ENCODE measurements around the gene CD101. TPM values are rescaled to one million over a fixed set of nuclear protein-coding genes. Genes with fewer than 3 reads are reported as not detected.

CD101 gene
- total RNA-seq, 1 experiment from 2014 or later = 1.2 TPM

DNA sequence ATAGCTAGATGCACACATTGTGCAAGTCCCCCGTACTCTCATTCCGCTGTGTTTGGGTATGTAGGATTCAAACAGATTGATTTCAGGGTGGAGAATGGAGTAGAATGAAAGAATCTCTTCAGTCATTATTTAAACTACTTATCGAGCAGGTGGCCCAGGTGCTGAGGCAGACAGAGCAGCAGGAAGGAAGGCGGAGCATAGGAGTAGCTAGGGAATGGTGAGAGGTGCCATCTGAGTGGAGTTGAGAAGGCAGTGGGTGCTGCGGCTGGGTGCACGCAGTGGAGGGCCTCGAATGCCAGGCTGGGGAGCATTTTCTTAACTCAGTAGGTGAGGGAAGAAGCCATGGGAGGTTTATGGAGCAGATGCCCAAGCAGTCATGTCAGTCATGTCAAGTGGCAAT, 45.2 kb upstream of the CD101 start:
- no peak overlapping the region for H3K4me3 ChIP-seq (replicated peaks in 1 of 2; ENCODE audit: low read depth in 1 of 2, low read length in 2 of 2)
- ChIA-PET CTCF (no interaction called here), POLR2A (no interaction called here), RAD21 (ENCODE audit: low non-redundant PET in 1 of 2, low total read pairs in 2 of 2, uncharacterized antibody in 2 of 2, unreplicated experiment in 2 of 2) (no interaction called here)
- no peaks in the 10 kb centered on the region for H4K20me1 ChIP-seq (ENCODE audit: insufficient read depth)
- no peaks in the 10 kb centered on the region for H3K27me3 ChIP-seq (ENCODE audit: insufficient read depth, low read length)
- no peak overlapping the region for H3K27ac ChIP-seq (ENCODE audit: low read depth, low read length)
- H3K9me3 ChIP-seq (ENCODE audit: control insufficient read depth in 1 of 2, insufficient read depth in 1 of 2, low read depth in 1 of 2, low read length in 2 of 2) = no peaks in the 10 kb centered on the region
- TF ChIP-seq EGR1 (IDR thresholded peaks at IDR 0.05; ENCODE audit: low read depth) = no peak
- no peak for TF ChIP-seq ZBTB33 (IDR thresholded peaks at IDR 0.05; ENCODE audit: extremely low read depth, insufficient replicate concordance, low read length)
- no peak for TF ChIP-seq MAX (IDR thresholded peaks at IDR 0.05)
- TF ChIP-seq, protein P1, sequence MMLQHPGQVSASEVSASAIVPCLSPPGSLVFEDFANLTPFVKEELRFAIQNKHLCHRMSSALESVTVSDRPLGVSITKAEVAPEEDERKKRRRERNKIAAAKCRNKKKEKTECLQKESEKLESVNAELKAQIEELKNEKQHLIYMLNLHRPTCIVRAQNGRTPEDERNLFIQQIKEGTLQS (IDR thresholded peaks at IDR 0.05) = no peak
- no peak for TF ChIP-seq CTCF (IDR thresholded peaks at IDR 0.05 in 2 of 3, conservative IDR thresholded peaks at IDR 0.05 in 1 of 3; ENCODE audit: borderline replicate concordance in 1 of 3, insufficient read depth in 1 of 3, low read depth in 2 of 3, low read length in 2 of 3)
- no peak for TF ChIP-seq SP1 (IDR thresholded peaks at IDR 0.05; ENCODE audit: low read depth)
- TF ChIP-seq POLR2AphosphoS5 (IDR thresholded peaks at IDR 0.05; ENCODE audit: low read depth, low read length) = no peak
- no peak for TF ChIP-seq CBX3 (IDR thresholded peaks at IDR 0.05; ENCODE audit: low read depth)
- no peak for TF ChIP-seq JUND (IDR thresholded peaks at IDR 0.05)
- no peak for TF ChIP-seq TCF7L2 (IDR thresholded peaks at IDR 0.05; ENCODE audit: borderline replicate concordance, extremely low read depth, insufficient read depth, insufficient read length)
- TF ChIP-seq ZNF274 (IDR thresholded peaks at IDR 0.05; ENCODE audit: low read depth, low read length) = no peak
- TF ChIP-seq CEBPB (IDR thresholded peaks at IDR 0.05; ENCODE audit: low read depth) = no peak
- no peak for TF ChIP-seq YY1 (IDR thresholded peaks at IDR 0.05; ENCODE audit: extremely low read depth, insufficient replicate concordance, low read depth, low read length)
- no peak for TF ChIP-seq ZFX (IDR thresholded peaks at IDR 0.05)
- TF ChIP-seq, protein P2, sequence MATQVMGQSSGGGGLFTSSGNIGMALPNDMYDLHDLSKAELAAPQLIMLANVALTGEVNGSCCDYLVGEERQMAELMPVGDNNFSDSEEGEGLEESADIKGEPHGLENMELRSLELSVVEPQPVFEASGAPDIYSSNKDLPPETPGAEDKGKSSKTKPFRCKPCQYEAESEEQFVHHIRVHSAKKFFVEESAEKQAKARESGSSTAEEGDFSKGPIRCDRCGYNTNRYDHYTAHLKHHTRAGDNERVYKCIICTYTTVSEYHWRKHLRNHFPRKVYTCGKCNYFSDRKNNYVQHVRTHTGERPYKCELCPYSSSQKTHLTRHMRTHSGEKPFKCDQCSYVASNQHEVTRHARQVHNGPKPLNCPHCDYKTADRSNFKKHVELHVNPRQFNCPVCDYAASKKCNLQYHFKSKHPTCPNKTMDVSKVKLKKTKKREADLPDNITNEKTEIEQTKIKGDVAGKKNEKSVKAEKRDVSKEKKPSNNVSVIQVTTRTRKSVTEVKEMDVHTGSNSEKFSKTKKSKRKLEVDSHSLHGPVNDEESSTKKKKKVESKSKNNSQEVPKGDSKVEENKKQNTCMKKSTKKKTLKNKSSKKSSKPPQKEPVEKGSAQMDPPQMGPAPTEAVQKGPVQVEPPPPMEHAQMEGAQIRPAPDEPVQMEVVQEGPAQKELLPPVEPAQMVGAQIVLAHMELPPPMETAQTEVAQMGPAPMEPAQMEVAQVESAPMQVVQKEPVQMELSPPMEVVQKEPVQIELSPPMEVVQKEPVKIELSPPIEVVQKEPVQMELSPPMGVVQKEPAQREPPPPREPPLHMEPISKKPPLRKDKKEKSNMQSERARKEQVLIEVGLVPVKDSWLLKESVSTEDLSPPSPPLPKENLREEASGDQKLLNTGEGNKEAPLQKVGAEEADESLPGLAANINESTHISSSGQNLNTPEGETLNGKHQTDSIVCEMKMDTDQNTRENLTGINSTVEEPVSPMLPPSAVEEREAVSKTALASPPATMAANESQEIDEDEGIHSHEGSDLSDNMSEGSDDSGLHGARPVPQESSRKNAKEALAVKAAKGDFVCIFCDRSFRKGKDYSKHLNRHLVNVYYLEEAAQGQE (IDR thresholded peaks at IDR 0.05; ENCODE audit: low read depth) = no peak
- no peak for TF ChIP-seq POLR2A (IDR thresholded peaks at IDR 0.05; ENCODE audit: borderline replicate concordance, extremely low read depth, insufficient read depth, insufficient read length)
- TF ChIP-seq ELF1 (IDR thresholded peaks at IDR 0.05; ENCODE audit: borderline replicate concordance, low read depth) = no peak
- no peak for TF ChIP-seq SIN3A (IDR thresholded peaks at IDR 0.05; ENCODE audit: low read depth)
- no peak for TF ChIP-seq FOSL1 (IDR thresholded peaks at IDR 0.05; ENCODE audit: low read depth)
- H2AFZ ChIP-seq (ENCODE audit: low read depth, low read length, poor library complexity, severe bottlenecking) = no peak overlapping the region
- no TSS peak for BruUV-seq (replicated peaks)
- H3K9me2 ChIP-seq (ENCODE audit: insufficient read depth) = no peaks in the 10 kb centered on the region
- H3K36me3 ChIP-seq (ENCODE audit: control insufficient read depth in 1 of 2, insufficient read depth in 2 of 2, low read length in 2 of 2) = peaks cover 0 to 2% of the 10 kb centered on the region in 2 experiments; a peak in 1 of 4 replicates
- ATAC-seq (no peak), DNase-seq (ENCODE audit: low read depth, low spot score) (no peak)
- intact Hi-C loops (cut with micrococcal nuclease) = no loop called here
- no peaks in the 10 kb centered on the region for H3K79me2 ChIP-seq (ENCODE audit: insufficient read depth, low read length)
- no peak overlapping the region for H3K4me2 ChIP-seq (ENCODE audit: low read length)
- no peak overlapping the region for H3K9ac ChIP-seq (ENCODE audit: low read length)
- no peaks in the 10 kb centered on the region for H3K4me1 ChIP-seq (ENCODE audit: control insufficient read depth in 1 of 2, insufficient read depth in 2 of 2, low read length in 2 of 2)
